ENCODE data around the gene RASGRF2. TPM values are rescaled to one million over a fixed set of nuclear protein-coding genes. Genes with fewer than 3 reads are reported as not detected.
A peak's percentile ranks its signal among the peaks of the same experiment; 100 is the strongest.

The RASGRF2 gene
- total RNA-seq (2014; rRNA removed; shearing (Covaris generic)), result not detected in 2 replicates

DNA sequence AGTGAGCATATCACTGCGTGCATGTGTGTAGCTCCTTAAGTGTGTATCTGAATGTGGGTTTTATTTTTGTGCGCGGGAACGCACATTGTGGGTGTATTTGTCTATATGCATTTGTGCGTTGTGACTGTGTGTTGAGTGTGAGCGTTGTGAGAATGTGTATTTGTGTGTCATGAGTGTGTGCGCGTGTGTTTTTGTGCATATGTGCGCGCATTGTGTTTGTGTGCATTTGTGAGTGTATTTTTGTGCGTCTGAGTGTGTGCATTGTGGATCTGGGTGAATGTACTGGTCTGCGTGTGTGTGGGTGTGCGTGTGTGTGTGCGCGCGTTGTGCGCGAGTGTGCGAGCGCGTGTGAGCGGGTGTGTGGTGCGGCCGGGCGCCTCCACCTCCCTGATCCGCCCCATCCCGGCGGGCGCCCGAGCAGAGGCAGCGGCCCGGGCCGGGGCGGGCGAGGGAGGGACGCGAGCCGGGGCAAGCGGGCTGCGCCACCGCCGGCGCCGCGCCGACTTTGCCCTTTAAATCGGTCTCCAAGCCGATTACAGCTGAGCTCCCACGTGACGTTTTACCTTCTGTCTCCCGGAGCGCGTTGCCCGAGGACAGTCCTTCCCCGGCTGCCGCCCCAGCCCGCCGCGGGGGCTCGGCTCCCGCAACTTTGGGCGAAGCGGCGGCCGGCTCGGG is at the start of gene RASGRF2:
RASGRF2 (plus strand) TSS at position 596 of the 675 bp plus-strand sequence. CDS start 376 bp downstream, outside the sequence.
- DNase-seq (ENCODE audit: low spot score), result no peak

- DNase-seq (ENCODE audit: low spot score), result no peak
Observed at GRCh38 chr5:80912479-80912878, 47.7 kb upstream of the RASGRF2 start.

DNA sequence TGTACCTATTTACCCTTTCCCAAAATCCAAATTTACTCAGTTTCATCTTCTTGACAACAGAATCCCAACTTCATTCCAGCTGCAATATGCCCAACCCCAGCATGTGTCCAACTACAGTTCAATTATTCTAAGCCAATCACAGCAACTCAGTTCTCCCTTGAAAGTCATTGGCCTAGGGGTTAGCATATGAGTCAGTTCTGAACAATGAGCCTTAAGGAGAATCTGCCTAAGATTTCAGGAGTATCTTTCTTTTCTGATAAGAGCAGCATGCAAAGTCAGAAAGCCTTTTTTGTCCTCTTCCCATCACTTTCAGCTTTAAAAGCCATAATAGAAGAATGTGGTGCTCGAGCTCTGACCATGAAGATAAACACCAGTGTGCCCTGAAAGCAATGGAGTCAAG is 44.4 kb upstream of the RASGRF2 start:
- no peak for DNase-seq (ENCODE audit: low spot score)

DNA sequence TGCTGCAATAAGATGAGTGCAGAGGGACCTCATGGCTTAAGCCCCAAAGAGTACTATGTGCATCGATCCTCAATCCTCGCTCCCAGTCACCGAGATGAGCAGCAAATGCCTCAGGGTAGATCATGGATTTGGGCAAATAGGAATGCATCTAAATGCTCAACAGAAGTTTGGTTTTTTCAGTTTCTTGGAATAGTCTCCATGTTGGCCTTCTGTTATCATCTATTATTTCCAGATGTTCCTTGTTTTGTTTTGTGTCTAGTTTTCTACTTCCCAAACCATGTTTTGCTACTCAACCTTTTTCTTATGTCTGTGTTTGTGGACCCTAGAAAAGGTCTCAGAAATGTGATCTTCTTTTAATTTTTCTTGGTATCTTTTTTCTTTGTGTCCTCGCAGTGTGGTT is 43.5 kb upstream of the RASGRF2 start:
- no peak for DNase-seq (ENCODE audit: low spot score)

DNA sequence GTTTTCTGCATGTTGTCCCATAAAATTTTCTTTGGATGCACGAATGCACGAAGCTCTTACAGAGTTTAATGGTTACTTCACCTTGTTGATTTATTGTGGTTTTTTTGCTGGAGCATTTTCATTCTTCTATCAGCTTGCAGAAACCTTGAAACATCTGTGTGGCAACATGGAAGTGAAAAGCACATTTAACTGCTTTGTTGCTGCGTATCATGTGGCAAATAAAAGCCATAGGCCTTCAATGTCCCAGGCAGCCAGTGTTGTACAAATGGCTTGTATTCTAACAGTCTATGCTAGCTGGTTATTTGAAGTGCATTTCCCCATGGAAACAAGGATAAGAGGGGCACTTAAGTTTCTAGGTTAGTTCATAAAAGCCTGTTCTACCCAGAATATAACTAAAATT is 42.5 kb upstream of the RASGRF2 start:
- DNase-seq (ENCODE audit: low spot score), result no peak

DNA sequence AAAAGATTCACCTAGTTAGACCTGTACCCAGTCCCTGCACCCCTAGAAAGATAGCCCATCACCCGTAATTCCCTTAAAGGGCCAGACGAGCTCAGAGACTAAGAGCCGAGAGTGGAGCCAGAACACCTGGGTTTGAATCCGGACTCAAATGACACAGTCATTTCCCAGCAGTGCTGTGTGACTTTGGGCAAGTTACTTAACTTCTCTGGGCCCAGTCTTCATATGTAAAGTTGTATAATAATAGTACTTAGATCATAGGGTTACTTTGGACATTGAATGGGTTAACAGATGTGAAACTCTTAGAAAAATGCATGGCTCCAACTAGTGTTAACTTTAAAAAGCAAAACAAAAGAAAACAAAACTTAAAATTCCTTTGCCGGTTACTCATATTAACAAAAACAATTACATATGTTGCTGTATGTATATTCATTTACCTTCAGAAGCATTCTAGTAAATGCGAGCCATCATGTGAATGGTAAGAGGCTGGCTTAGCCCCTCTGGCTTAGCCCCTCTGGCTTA is 40.4 kb upstream of the RASGRF2 start:
- no peak for DNase-seq (ENCODE audit: low spot score)

GRCh38 chr5:80920333-80920732 is 39.8 kb upstream of the RASGRF2 start:
- DNase-seq (ENCODE audit: low spot score), result no peak

DNA sequence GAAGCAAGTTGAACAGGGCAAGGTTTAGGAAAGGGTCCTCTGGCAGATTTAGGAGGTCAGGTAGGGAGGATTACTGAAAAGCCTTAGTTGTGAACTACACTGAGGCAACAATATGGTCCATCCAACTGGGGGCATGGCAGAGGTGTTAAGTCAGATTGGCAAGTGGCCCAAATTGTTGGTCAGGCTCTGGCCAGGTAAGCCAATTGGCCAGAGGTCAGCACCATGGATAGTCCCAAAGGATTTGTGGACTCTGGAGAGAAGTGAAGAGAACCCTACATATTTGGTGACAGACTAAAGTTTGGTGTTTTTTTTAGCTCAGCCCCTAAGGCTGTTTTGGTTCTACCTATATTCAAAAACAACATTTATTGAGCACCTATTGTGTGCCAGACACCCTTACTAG is 39.1 kb upstream of the RASGRF2 start:
- peak; percentile 4 for DNase-seq (ENCODE audit: low spot score)

DNA sequence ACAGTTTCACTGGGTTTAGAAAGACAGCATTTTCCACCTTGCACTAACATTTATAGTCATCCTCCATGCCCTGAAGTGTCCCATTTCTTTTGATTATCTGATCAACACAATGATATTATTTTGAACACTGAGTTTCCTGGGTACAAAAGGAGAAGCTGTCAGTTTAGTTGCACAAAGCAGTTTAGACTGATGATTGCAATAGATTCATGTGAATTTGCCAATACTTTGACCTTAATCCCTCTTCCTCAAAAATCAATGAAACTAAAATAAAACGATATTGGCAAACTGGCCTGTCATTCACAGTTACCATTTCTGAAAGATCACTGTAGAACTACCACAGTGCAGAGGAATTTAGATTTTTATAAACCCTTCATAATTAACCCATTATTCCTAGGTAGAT is 34.2 kb upstream of the RASGRF2 start:
- DNase-seq (ENCODE audit: low spot score), result no peak

GRCh38 chr5:80926536-80926935 is 33.6 kb upstream of the RASGRF2 start:
- no peak for DNase-seq (ENCODE audit: low spot score)

- no peak for DNase-seq (ENCODE audit: low spot score)
Observed at GRCh38 chr5:80926979-80927656, 33.0 kb upstream of the RASGRF2 start.

DNA sequence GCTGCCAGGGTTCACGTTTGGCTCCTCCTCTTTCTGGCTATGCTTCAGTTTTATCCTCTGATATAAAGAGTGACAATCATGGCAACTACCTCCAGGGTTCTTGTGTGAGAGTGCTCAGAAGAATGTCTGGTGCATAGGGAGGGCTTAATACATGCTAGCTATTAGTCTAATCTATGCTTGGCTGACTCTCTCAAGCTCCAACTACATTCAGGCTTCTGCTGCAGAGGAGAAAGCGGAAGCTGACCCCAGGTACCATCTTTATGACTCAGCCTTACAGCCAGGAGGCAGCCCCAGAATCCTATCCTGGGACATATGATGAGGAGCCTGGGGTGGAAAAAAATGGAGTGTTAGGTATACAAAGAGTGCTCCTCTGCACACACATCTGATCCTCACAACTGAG is 32.1 kb upstream of the RASGRF2 start:
- no peak for DNase-seq (ENCODE audit: low spot score)

- no peak for DNase-seq (ENCODE audit: low spot score)
Observed at GRCh38 chr5:80930940-80931339, 29.2 kb upstream of the RASGRF2 start.

DNA sequence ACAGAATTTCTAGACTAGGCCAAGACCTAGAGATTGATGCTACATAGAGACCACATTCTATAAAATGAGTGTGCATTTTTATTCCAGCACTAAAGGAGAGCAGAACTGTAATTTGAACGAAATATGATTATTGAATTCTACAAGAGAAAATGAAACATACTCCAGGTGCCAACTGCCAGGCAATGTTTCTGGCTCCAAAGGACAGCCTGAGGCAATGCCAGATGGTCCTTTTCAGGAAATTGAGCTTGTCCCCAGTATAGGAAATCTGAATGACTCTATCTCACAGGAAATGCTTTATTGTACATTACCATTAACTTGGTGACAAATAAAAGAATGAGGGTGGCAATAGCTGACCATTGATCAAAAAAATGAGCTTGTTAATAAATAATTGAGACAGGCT is 28.8 kb upstream of the RASGRF2 start:
- no peak for DNase-seq (ENCODE audit: low spot score)

- DNase-seq (ENCODE audit: low spot score), result no peak
Observed at GRCh38 chr5:80933036-80933435, 27.1 kb upstream of the RASGRF2 start.

DNA sequence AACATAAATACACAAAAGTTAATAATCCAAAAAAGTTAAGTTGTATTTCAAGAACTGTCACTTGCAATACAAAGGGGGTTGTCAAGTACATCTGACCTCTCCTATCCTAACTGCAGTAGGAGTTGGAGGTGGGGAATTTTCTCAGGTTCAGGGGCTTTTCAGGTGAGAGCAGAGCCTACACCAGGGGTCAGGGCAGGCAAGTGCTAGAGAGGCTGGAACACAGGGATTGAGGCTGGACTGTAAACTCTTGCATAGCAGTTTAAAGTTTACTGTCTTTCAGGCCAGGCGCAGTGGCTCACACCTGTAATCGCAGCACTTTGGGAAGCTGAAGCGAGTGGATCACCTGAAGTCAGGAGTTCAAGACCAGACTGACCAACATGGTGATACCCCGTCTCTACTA is 25.4 kb upstream of the RASGRF2 start:
- DNase-seq (ENCODE audit: low spot score), result no peak

DNA sequence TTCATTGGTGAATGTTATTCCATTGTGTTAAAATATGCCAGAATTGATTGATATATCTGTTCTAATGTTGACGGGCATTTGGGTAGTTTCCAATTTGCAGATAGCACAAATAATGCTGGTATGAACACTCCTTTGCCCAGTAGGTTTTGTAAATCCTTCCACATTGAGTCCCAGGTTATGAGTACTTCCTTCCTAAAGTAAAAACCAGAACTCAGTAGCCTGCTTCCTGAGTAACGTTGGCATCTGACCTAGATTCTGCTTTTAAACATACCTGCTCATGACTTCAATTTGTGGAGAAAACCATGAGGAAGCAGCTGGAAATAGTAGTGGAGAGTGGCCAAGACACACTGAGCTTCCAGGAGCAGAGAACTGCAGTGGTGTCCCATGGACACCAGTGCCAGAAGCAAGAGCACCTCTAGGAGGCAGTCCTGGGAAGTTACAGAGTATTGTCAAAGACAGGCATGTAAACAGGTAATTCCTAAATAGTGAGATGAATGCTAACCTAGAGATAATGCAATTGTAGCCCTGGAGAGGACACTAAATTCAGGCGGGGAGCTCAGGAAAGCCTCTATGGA is 24.3 kb upstream of the RASGRF2 start:
- no peak for DNase-seq (ENCODE audit: low spot score)

- DNase-seq (ENCODE audit: low spot score), result no peak
Observed at GRCh38 chr5:80936881-80937280, 23.3 kb upstream of the RASGRF2 start.

GRCh38 chr5:80937584-80938356 is 22.4 kb upstream of the RASGRF2 start:
- DNase-seq (ENCODE audit: low spot score), result peak; percentile 65

- no peak for DNase-seq (ENCODE audit: low spot score)
Observed at GRCh38 chr5:80941496-80941895, 18.7 kb upstream of the RASGRF2 start.

GRCh38 chr5:80951366-80951765 is 8.8 kb upstream of the RASGRF2 start:
- DNase-seq (ENCODE audit: low spot score), result no peak

- no peak for DNase-seq (ENCODE audit: low spot score)
Observed at GRCh38 chr5:80953587-80953986, 6.6 kb upstream of the RASGRF2 start.
